WTC11 (cell line): ENCODE data around the gene FOXO1. TPM values are rescaled to one million over a fixed set of nuclear protein-coding genes. Genes with fewer than 3 reads are reported as not detected.

Experiments
- ATAC-seq: fragments of 200-7000 bp; cut with Tn5 transposase; 2 replicates; pipeline ENCODE4 v1.10.0; 2021; ENCODE audit warnings: mild to moderate bottlenecking, moderate library complexity
- CTCF ChIA-PET: fragments of 300-600 bp; sonication (Branson Sonifier 250); formaldehyde crosslinking; loops from one replicate; lab custom pipeline; 2021; ENCODE audit warnings: antibody characterized with exemption; lab: Charles Lee
- POLR2A ChIA-PET: fragments of 350-600 bp; sonication (Branson Sonifier 250); formaldehyde crosslinking; loops from one replicate; lab custom pipeline; 2021; ENCODE audit warnings: antibody characterized with exemption; lab: Charles Lee
- DNase-seq: peaks from one replicate; pipeline ENCODE4 v3.0.0; 2021; ENCODE audit warnings: low spot score
- H3K27ac Mint-ChIP-seq: 2 replicates; pipeline ENCODE4 v1.8.0; 2021; ENCODE audit warnings: mixed read lengths
- H3K27me3 Mint-ChIP-seq: 2 replicates; pipeline ENCODE4 v1.8.0; 2021; ENCODE audit warnings: low read depth, mild to moderate bottlenecking, moderate library complexity, mixed read lengths
- H3K36me3 Mint-ChIP-seq: 2 replicates; pipeline ENCODE4 v1.8.0; 2021; ENCODE audit warnings: mixed read lengths
- H3K4me1 Mint-ChIP-seq: 2 replicates; pipeline ENCODE4 v1.8.0; 2022; ENCODE audit warnings: mixed read lengths
- H3K4me3 Mint-ChIP-seq: 2 replicates; pipeline ENCODE4 v1.8.0; 2021; ENCODE audit warnings: mild to moderate bottlenecking, moderate library complexity, mixed read lengths
- H3K9me3 Mint-ChIP-seq: 2 replicates; pipeline ENCODE4 v1.8.0; 2021; ENCODE audit warnings: mixed read lengths
- CDX4 ChIP-seq: fragments of 250-450 bp; sonication (Bioruptor Pico); IDR thresholded peaks from 2 replicates; pipeline ENCODE4 v1.9.0; 2021; ENCODE audit warnings: moderate library complexity, mild to moderate bottlenecking, inconsistent platforms, borderline replicate concordance
- E2F1 ChIP-seq: sonication (generic); formaldehyde crosslinking; IDR thresholded peaks from 2 replicates; pipeline ENCODE4 v1.8.0; 2022; ENCODE audit warnings: mild to moderate bottlenecking, missing genetic modification reagents
- EMX1 ChIP-seq: fragments of 250-450 bp; sonication (Bioruptor Pico); IDR thresholded peaks from 2 replicates; pipeline ENCODE4 v1.8.0; 2021; ENCODE audit warnings: mild to moderate bottlenecking
- ERG ChIP-seq: fragments of 250-450 bp; sonication (Bioruptor Pico); IDR thresholded peaks from 2 replicates; pipeline ENCODE4 v1.8.0; 2021; ENCODE audit warnings: mild to moderate bottlenecking
- FOXK1 ChIP-seq: sonication (generic); formaldehyde crosslinking; IDR thresholded peaks from 2 replicates; pipeline ENCODE4 v1.8.0; 2022; ENCODE audit warnings: mild to moderate bottlenecking, moderate library complexity, missing genetic modification reagents
- FOXP1 ChIP-seq: sonication (generic); formaldehyde crosslinking; IDR thresholded peaks from 2 replicates; pipeline ENCODE4 v1.8.0; 2022; ENCODE audit warnings: missing genetic modification reagents, mild to moderate bottlenecking, moderate library complexity, borderline replicate concordance
- GRHL2 ChIP-seq: fragments of 250-450 bp; sonication (Bioruptor Pico); IDR thresholded peaks from 2 replicates; pipeline ENCODE4 v1.8.0; 2022; ENCODE audit warnings: mild to moderate bottlenecking, moderate library complexity; ENCODE audit not compliant: insufficient replicate concordance, severe bottlenecking
- GTF2I ChIP-seq: fragments of 250-450 bp; sonication (Bioruptor Pico); conservative IDR thresholded peaks from 2 replicates; pipeline ENCODE4 v1.4.0; 2021; ENCODE audit warnings: mild to moderate bottlenecking
- KAT7 ChIP-seq: sonication (generic); formaldehyde crosslinking; IDR thresholded peaks from 2 replicates; pipeline ENCODE4 v1.8.1; 2023; ENCODE audit warnings: missing genetic modification reagents, mild to moderate bottlenecking, borderline replicate concordance
- MLX ChIP-seq: sonication (generic); formaldehyde crosslinking; IDR thresholded peaks from 2 replicates; pipeline ENCODE4 v1.8.1; 2023; ENCODE audit warnings: mild to moderate bottlenecking, missing genetic modification reagents, moderate library complexity
- NFYB ChIP-seq: sonication (generic); formaldehyde crosslinking; conservative IDR thresholded peaks from 2 replicates; pipeline ENCODE4 v1.8.0; 2022; ENCODE audit warnings: low read depth, missing genetic modification reagents
- PRRX2 ChIP-seq: fragments of 250-450 bp; sonication (Bioruptor Pico); IDR thresholded peaks from 2 replicates; pipeline ENCODE4 v1.8.0; 2021; ENCODE audit warnings: mild to moderate bottlenecking
- RORB ChIP-seq: fragments of 250-450 bp; sonication (Bioruptor Pico); IDR thresholded peaks from 2 replicates; pipeline ENCODE4 v1.9.0; 2021; ENCODE audit warnings: mild to moderate bottlenecking
- SOX15 ChIP-seq: fragments of 250-450 bp; sonication (Bioruptor Pico); IDR thresholded peaks from 2 replicates; pipeline ENCODE4 v1.9.0; 2021; ENCODE audit warnings: mild to moderate bottlenecking
- SP1 ChIP-seq: sonication (generic); formaldehyde crosslinking; conservative IDR thresholded peaks from 2 replicates; pipeline ENCODE4 v1.8.1; 2022; ENCODE audit warnings: missing genetic modification reagents
- TCF7 ChIP-seq: sonication (generic); formaldehyde crosslinking; IDR thresholded peaks from 2 replicates; pipeline ENCODE4 v1.8.0; 2022; ENCODE audit warnings: mild to moderate bottlenecking, low read depth, missing genetic modification reagents, moderate library complexity
- USF2 ChIP-seq: sonication (generic); formaldehyde crosslinking; IDR thresholded peaks from 2 replicates; pipeline ENCODE4 v1.8.1; 2023; ENCODE audit warnings: mild to moderate bottlenecking, missing genetic modification reagents, moderate library complexity
- ZMAT4 ChIP-seq: fragments of 250-450 bp; sonication (Bioruptor Pico); IDR thresholded peaks from 2 replicates; pipeline ENCODE4 v1.9.0; 2021; ENCODE audit warnings: mild to moderate bottlenecking
- ZNF138 ChIP-seq: sonication (generic); formaldehyde crosslinking; conservative IDR thresholded peaks from 2 replicates; pipeline ENCODE4 v1.8.1; 2022; ENCODE audit warnings: mild to moderate bottlenecking, moderate library complexity, missing genetic modification reagents
- ZNF232 ChIP-seq: sonication (generic); formaldehyde crosslinking; IDR thresholded peaks from 2 replicates; pipeline ENCODE4 v1.8.0; 2022; ENCODE audit warnings: mild to moderate bottlenecking, missing genetic modification reagents
- ZNF281 ChIP-seq: sonication (generic); formaldehyde crosslinking; IDR thresholded peaks from 2 replicates; pipeline ENCODE4 v1.8.0; 2023; ENCODE audit warnings: mild to moderate bottlenecking, missing genetic modification reagents
- ZNF512 ChIP-seq: sonication (generic); formaldehyde crosslinking; IDR thresholded peaks from 2 replicates; pipeline ENCODE4 v1.8.1; 2022; ENCODE audit warnings: missing genetic modification reagents, borderline replicate concordance
- total RNA-seq: library from RNA; stranded (reverse); gene quantifications from 3 replicates; pipeline ENCODE4 v1.2.3, GENCODE V29; 2021

Gene FOXO1
- total RNA-seq, 1 experiment from 2014 or later: 37.9 TPM

GRCh38 chr13:40565282-40566148 is 100.9 kb downstream of the FOXO1 start (continued):
- TF ChIP-seq ZNF512 (CRISPR knock-in tag) (no peak), EMX1 (no peak), ZNF232 (CRISPR knock-in tag) (no peak)

- H3K9me3 Mint-ChIP-seq: no peaks in the 10 kb centered on the region
- H3K4me3 Mint-ChIP-seq: no peak overlapping the region
- H3K27me3 Mint-ChIP-seq: no peaks in the 10 kb centered on the region
- POLR2A ChIA-PET: interaction anchor here (0.7 kb wide), 1 partner anchor 13 kb away, joined by 3 read pairs; no protein-coding TSS in a partner anchor
- DNase-seq: no peak
- peaks cover 16% of the 10 kb centered on the region for H3K36me3 Mint-ChIP-seq
- peaks cover 65% of the 10 kb centered on the region for H3K4me1 Mint-ChIP-seq
- TF ChIP-seq GTF2I (CRISPR knock-in tag) (no peak), SP1 (CRISPR knock-in tag) (no peak), FOXK1 (CRISPR knock-in tag) (no peak), PRRX2 (CRISPR knock-in tag) (no peak), KAT7 (CRISPR knock-in tag) (no peak), ZNF281 (CRISPR knock-in tag) (no peak), MLX (CRISPR knock-in tag) (no peak), ZMAT4 (CRISPR knock-in tag) (no peak), TCF7 (CRISPR knock-in tag) (no peak), NFYB (CRISPR knock-in tag) (no peak), SOX15 (CRISPR knock-in tag) (no peak), GRHL2 (CRISPR knock-in tag) (no peak), E2F1 (CRISPR knock-in tag) (no peak), FOXP1 (CRISPR knock-in tag) (no peak), USF2 (CRISPR knock-in tag) (no peak), ZNF138 (CRISPR knock-in tag) (no peak), ERG (CRISPR knock-in tag) (no peak), RORB (CRISPR knock-in tag) (no peak), CDX4 (CRISPR knock-in tag) (no peak)
- TF ChIP-seq, all 79 proteins: peak for 0
- ATAC-seq: no peak
- no peak overlapping the region; the same call in 1 of the 2 replicates for H3K27ac Mint-ChIP-seq
- CTCF ChIA-PET: interaction anchor here (0.7 to 1.7 kb wide), 4 partner anchors 10 to 213 kb away, joined by 3 to 4 read pairs (median 3); no protein-coding TSS in a partner anchor
These were observed 102.0 kb downstream of the FOXO1 start for GRCh38 chr13:40564342-40565001.
